HG03025 (cell line): ENCODE measurements around the gene PLEKHH2.

Experiments
- ATAC-seq: cut with Tn5 transposase; IDR thresholded peaks from one replicate; pipeline ENCODE4 v1.9.1; 2021; ENCODE audit warnings: mild to moderate bottlenecking, moderate library complexity; ENCODE audit not compliant: unreplicated experiment, low FRiP score

PLEKHH2 gene

GRCh38 chr2:43754180-43754579, 117.1 kb downstream of the PLEKHH2 start:
- ATAC-seq, result no peak

DNA sequence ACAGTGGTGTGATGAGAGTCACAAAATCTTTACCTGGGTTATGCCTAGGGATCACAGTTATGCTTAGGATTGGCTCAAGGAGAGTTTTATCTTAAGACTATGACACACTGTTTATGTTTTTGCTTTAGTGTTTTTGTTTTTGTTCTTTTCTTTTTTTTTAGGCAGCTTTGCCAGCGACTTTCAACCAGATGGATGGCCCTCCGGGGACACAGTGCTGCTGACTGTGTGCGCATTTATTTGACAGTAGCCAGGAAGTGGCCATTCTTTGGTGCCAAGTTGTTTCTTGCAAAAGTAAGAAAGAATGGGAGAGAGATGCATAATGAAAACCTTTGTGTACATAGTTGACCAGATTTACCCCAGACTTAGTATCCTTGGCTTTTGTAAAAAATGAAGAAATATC, 121.7 kb downstream of the PLEKHH2 start:
- ATAC-seq, result no peak

GRCh38 chr2:43759195-43759594, 122.1 kb downstream of the PLEKHH2 start:
- ATAC-seq, result no peak

- no peak for ATAC-seq
Measured at GRCh38 chr2:43762286-43762685, 125.2 kb downstream of the PLEKHH2 start.

DNA sequence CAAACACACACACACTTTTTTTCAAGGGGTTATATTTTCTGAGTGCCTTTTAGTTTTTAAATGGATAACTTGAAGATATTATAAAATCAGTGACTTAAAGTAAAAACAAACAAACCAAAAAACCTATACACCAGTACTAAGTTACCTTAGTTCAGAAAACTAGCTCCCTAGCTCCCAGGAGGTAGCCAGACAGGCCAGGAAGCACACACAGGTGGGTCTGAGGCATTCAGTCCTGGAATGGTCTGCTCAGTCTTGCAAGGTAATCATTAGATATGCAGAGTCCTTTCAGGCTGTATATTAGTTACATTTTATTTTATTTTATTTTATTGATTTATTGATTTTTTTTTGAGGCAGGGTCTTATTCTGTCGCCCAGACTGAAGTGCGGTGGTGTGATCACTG, 126.0 kb downstream of the PLEKHH2 start:
- ATAC-seq, result no peak

DNA sequence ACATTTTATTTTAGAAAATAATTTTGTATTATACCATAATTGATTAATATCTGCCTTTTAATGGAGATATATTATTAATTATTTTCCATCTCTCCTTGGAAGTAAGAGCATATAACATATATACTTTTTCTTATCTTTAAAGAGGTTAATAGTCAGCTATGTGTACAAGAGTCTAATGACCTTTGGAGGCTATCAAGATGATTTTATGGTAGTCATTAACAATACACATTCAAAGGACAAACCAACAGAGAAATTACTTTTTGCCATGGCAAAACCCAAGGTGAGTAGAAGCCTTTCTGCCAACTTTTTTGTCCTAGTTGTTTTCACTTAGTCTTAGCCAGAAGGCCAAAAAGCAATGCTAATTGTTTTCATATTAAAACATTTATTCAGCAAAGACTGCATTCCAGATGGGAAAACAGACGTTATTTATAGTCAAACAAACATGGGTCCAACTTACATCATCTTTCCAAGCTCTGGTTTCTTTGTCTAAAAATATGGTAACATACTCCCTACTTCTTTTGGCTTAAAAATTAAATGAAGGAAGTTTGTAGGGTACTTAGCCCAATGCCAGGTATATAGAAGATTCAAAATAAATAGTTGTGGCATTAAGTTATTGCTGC, 127.1 kb downstream of the PLEKHH2 start:
- no peak for ATAC-seq

GRCh38 chr2:43766006-43766405, 128.9 kb downstream of the PLEKHH2 start:
- ATAC-seq, result no peak

DNA sequence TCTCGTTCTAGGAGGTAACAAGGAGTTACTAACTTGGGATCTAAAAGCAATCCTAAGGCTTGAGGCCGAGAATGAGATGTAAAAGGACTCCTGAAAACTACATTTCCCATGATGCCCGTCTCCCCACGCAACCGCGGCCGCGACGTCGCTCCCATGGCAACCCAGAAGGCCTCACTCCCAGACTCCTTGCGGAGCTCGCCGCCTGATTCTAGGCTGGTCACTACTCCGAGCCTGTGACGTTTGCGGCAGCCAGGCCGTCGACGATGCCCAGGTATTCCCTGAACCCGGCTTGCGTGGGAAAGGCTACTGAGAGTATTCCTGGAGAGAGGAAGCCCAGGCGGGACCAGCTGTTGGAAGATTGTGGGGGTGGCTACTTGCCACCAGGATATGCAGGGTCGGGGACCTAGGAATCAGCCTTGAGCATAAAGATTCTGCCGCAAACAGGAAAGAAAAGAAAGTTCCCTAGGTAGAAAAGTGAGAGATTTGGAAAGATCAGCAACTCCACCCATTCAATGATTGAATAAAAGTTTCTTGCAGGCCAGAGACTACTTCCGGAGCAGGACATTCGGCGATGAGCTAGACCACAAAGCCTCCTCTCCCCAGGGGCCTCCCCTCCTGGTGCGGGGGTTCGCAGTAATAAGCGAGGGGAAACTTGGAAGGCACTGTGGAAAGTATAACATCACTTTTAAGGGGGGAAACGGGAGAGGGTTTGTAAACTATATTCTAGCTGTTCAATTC, 137.0 kb downstream of the PLEKHH2 start, which contains the start of gene DYNC2LI1:
DYNC2LI1 (plus strand) TSS at position 164 of the 738 bp plus-strand sequence; CDS start at position 264, 100 bp downstream.
- peak; percentile 97 for ATAC-seq

DNA sequence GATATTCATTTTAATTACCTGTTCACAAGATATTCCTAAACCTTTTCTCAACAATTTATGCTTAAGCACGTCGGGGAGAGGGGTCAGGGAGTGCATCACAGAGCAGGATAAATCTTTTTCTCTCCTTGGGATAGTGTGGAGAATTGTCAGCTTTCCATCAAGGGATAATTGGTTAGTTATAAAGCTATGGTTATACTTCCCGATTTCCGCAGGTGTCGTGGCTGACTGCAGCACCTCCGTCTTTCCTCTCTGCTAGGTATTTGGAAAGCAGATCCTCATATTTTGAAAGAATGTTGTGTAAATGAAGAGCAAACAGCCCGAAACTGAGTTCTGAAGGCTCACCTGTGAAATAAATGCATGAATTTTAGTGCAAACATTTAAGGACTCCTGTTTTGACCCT, 137.6 kb downstream of the PLEKHH2 start:
- ATAC-seq, result no peak

GRCh38 chr2:43776324-43776723, 139.3 kb downstream of the PLEKHH2 start:
- ATAC-seq, result no peak

DNA sequence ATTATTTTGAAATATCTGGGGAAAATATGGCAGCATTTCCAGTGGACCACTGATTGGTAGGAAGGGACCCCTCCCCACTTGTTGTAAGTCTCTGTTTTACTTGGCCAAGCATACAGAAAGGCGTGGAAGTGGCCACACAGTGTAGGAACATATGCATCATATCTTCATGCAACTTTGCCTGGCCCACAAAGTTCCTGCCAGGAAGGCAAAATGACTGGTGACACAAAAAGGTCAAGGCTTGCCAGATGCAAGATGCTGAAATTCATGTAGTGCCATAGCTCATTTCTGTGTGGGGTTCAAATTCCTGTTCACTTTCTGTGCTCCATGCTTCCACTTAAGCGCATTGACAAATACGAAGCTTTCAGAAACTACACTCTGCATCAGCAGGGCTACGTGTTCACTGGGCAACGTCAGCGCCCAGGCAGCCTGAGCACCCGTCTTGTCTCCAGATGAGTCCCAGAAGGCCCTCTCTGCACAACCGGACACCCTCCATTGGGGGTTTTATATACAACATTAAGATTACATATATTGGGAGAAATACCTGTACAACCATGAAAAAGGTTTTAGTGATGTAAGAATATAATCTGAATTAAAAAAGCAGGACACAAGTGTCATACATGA, 140.4 kb downstream of the PLEKHH2 start:
- no peak for ATAC-seq

GRCh38 chr2:43778233-43778632, 141.2 kb downstream of the PLEKHH2 start:
- no peak for ATAC-seq

DNA sequence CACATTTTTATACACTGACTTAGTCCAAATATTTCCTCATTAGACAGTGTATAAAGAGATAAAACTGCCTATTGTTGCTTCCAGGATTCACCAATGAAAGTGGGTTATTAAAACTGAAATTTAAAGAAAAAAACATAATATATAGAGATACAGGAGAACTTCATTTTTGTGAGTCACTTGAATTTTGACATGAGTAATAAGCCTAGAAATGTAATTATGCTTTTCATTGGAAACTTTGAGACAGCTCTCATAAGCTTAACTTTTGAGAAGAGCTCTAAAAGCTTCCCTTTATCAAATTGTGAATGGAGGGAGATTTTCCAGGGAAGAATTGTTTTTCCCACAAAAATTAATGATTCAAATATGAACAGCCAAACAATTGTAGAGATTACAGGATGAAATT, 150.8 kb downstream of the PLEKHH2 start:
- ATAC-seq, result no peak

- ATAC-seq, result no peak
Measured at GRCh38 chr2:43788646-43789045, 151.6 kb downstream of the PLEKHH2 start.

- ATAC-seq, result no peak
Measured at GRCh38 chr2:43790147-43790546, 153.1 kb downstream of the PLEKHH2 start.

- no peak for ATAC-seq
Measured at GRCh38 chr2:43791035-43791765, 154.1 kb downstream of the PLEKHH2 start.

GRCh38 chr2:43792653-43793052, 155.6 kb downstream of the PLEKHH2 start:
- ATAC-seq, result no peak

GRCh38 chr2:43794956-43795355, 157.9 kb downstream of the PLEKHH2 start:
- ATAC-seq, result no peak

DNA sequence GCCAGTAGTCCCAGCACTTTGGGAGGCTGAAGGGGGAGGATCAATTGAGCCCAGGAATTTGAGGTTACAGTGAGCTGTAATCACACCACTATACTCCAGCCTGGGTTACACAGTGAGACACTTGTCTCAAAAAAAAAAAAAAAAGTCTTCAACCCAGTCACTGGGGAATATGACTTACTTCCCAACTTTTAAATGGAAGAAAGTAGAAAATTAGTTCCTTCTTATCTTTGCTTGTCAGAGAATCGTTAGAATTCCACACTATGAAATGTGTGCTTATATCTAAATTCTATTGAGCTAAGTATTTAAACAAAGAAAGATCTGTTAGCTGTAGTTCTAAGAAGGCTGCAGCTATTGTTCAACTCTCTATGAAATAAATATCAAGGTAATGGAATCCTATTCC, 159.1 kb downstream of the PLEKHH2 start:
- ATAC-seq, result no peak

DNA sequence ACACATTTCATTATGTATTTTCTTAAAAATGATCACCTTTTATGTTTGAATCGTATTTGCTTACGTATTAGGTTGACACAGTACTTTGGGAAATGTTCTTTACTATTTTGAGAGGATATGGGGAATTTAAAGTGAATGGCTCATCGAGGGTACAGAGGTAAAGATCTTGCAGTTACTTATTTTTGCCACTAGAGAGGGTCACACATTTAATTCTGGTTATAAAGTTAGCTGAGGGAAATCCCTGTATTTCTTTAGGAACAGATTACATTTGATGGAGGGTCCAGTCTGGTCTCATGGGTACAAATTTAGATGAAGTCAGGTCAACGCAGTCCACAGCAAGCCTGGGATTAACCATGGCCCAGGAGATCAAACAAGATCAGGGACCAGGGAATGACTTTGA, 161.2 kb downstream of the PLEKHH2 start:
- ATAC-seq, result no peak

GRCh38 chr2:43800894-43801293, 163.8 kb downstream of the PLEKHH2 start:
- no peak for ATAC-seq
